Measurements from ENCODE around the gene TNNI3.

DNA sequence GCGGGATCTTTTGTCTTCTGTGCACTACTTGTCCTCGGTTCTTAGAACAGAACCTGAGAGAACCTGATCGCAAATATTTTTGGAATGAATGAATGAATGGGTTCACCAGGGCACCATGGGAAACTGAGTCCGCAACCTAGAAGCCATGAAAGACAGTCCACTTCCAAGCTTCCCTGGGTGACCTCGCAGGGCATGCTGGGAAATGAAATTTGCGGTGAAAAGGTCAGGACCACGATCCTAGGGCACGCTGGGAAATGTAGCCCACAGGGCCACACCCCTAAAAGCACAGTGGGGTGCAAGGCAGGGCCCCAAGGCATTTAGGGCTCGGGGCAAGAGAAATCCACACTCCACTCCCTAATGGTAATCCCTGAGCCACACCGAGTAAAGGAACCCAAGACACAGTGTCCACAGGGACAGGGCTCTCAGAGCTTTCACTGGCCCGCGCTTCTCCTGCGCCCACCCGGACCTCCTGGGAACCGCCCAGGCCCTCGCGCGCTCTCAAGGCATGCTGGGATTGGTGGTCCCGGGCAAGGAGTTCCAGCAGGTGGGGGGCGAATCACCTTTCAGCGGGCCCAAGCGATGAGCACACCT, 39.0 kb downstream of the TNNI3 start:
- no peak for TF ChIP-seq POLR2A (IDR thresholded peaks at IDR 0.05; ENCODE audit: low read depth, low read length)
- TF ChIP-seq TAF1 (IDR thresholded peaks at IDR 0.05; ENCODE audit: borderline replicate concordance, low read depth, low read length): no peak

All from GM12892 (cell line).